Mesodermal cell (in vitro differentiated cells): ENCODE data around the gene CARD19.

ENCODE experiments used
- H3K27ac ChIP-seq: 2 replicates; pipeline ENCODE4 v1.7.0; 2013; ENCODE audit warnings: mild to moderate bottlenecking, low read depth, low read length, moderate library complexity; ENCODE audit not compliant: severe bottlenecking
- H3K36me3 ChIP-seq: 2 replicates; pipeline ENCODE4 v1.7.1; 2013; ENCODE audit warnings: mild to moderate bottlenecking, low read length, moderate library complexity; ENCODE audit not compliant: control insufficient read depth, insufficient read depth
- H3K4me1 ChIP-seq: one replicate; pipeline ENCODE4 v1.7.1; 2013; ENCODE audit warnings: mild to moderate bottlenecking, low read length; ENCODE audit not compliant: insufficient read depth, control insufficient read depth, poor library complexity, severe bottlenecking
- H3K4me3 ChIP-seq: 2 replicates; pipeline ENCODE4 v1.7.0; 2013; ENCODE audit warnings: low read length, control low read depth, mild to moderate bottlenecking; ENCODE audit not compliant: insufficient read depth, poor library complexity, severe bottlenecking; ENCODE audit errors: extremely low read depth
- H3K9me3 ChIP-seq: 2 replicates; pipeline ENCODE4 v1.7.1; 2013; ENCODE audit warnings: mild to moderate bottlenecking, low read length, moderate library complexity; ENCODE audit not compliant: control insufficient read depth
- WGBS, 2 experiments: methylation state at CpG; one replicate each; pipeline ENCODE4 v1.1.5; 2013; ENCODE audit warnings: missing lambda C conversion rate in 2 of 2; ENCODE audit not compliant: insufficient coverage in 2 of 2; 5-methylcytosine and 5-hydroxymethylcytosine counted together

The CARD19 gene

GRCh38 chr9:93117924-93118862 is 22.2 kb downstream of the CARD19 start:
- 89 to 92% methylated on average over 9 to 11 of the region's 12 CpGs for WGBS, 2 experiments
- Histone ChIP-seq H3K4me1 (no peaks in the 10 kb centered on the region), H3K27ac (no peak overlapping the region), H3K9me3 (no peaks in the 10 kb centered on the region), H3K36me3 (peaks cover 14% of the 10 kb centered on the region), H3K4me3 (no peak overlapping the region)

DNA sequence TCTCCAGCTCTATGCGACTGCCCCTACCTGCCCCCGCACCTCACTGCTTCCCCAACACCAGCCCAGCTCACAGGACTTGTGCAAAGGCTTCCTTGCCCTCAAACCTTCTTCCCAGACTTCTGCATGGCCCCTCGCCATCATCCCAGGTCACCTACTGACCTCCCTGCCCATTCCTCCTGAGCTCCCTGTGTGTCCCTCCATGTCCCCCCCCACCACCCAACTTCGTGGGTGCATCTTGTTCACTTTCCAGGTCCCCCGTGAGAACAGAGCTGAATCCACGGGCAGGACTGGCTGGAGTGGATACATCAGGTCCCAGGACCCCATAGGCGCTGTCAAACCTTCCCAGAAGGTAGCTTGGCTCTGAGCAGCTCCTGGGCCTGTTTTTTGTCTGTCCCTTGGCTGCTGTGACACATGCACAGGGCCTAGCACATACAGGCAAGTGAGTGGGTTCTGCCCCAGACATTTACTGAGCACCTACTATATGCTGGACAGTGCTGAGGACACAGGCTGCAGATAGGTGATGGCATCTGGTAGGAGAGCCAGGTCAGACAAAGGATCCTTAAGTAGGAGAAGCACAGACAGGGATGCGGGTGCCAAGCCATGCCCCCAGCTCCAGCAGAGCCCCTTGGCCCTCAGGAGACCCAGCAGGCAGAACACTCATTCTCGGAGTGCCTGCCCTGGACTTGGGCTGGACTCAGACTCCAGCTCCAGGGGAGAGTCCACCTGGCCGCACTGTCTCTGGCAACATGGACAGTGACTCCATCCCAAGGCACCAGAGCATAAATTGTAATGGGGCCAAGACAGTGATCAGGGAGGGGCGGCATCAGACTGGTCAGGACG is 23.1 kb downstream of the CARD19 start:
- WGBS, 2 experiments: 93% methylated on average over 12 of the region's 12 CpGs
- Histone ChIP-seq H3K4me3 (no peak overlapping the region), H3K27ac (no peak overlapping the region), H3K9me3 (no peaks in the 10 kb centered on the region), H3K4me1 (no peaks in the 10 kb centered on the region), H3K36me3 (peaks cover 7% of the 10 kb centered on the region)

DNA sequence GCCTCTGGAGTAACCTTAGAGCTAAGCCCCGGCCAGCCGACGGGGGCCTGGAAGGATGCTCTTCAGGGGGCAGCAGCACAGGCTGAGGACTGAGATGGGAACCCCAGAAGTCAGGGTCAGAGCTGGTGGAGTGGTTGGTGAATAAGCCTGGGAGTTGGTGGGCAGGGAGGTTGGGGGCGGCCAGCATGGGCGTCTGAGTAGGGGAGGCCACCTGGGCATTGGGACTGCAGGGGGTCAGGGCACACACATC is 23.6 kb downstream of the CARD19 start:
- H3K36me3 ChIP-seq: peaks cover 11% of the 10 kb centered on the region
- no peaks in the 10 kb centered on the region for H3K9me3 ChIP-seq
- H3K4me1 ChIP-seq: no peaks in the 10 kb centered on the region
- H3K4me3 ChIP-seq: no peak overlapping the region
- H3K27ac ChIP-seq: no peak overlapping the region
- WGBS, 2 experiments: 88 to 100% methylated on average over 3 of the region's 5 CpGs

DNA sequence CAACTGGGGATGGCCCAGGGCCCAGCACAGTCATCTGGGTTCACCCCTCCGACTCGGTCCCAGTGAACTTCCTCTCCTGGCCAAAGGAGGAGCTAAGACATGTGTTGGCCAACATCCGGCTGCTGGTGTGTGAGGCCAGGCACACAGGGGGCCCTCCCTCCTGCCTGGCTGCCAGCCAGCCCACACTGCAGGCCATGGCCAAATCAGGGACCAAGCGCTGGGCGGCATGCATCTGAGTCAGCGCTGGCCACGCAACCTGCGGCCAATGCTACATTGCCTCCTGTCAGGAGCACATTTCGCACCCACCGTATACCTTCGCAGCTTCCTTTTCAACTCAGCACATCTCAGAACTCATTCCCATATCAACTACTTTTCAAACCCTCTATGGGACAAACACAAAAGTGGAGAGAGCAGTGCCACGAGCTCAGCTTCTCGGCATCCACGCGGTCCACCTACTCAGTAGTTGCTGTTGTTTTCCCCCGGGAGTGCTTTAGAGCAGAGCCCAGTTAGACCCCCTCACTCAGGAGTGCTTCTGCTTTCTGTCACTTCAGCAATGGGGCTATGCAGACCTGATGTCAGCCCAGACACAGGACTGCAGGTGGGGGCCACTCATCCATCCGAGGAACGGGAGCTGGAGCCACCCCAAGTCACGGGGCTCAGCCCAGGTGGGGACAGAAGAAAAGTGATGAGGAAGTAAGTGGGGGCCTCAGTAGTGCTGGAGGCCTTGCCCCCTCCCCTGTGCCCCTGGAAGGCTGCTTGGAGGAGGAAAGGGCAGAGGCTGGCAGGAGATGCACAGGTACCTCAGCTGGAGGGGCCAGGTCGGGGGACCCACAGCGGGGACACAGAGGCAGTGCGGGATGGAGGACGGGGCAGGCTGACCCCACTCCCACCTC is 24.2 kb downstream of the CARD19 start:
- H3K4me1 ChIP-seq: no peaks in the 10 kb centered on the region
- WGBS, 2 experiments: 85 to 86% methylated on average over 16 to 18 of the region's 23 CpGs
- H3K36me3 ChIP-seq: peaks cover 15% of the 10 kb centered on the region
- no peaks in the 10 kb centered on the region for H3K9me3 ChIP-seq
- H3K4me3 ChIP-seq: no peak overlapping the region
- no peak overlapping the region for H3K27ac ChIP-seq

GRCh38 chr9:93120846-93121315 is 24.9 kb downstream of the CARD19 start:
- WGBS, 2 experiments: 96 to 97% methylated on average over 7 to 10 of the region's 11 CpGs
- Histone ChIP-seq H3K36me3 (peaks cover 20% of the 10 kb centered on the region), H3K4me1 (peaks cover 4% of the 10 kb centered on the region), H3K9me3 (no peaks in the 10 kb centered on the region), H3K4me3 (no peak overlapping the region), H3K27ac (no peak overlapping the region)

GRCh38 chr9:93121316-93122241 is 25.6 kb downstream of the CARD19 start:
- Histone ChIP-seq H3K36me3 (peaks cover 20% of the 10 kb centered on the region), H3K4me1 (peaks cover 11% of the 10 kb centered on the region), H3K4me3 (no peak overlapping the region), H3K9me3 (no peaks in the 10 kb centered on the region), H3K27ac (no peak overlapping the region)
- 93 to 94% methylated on average over 20 of the region's 20 CpGs for WGBS, 2 experiments

DNA sequence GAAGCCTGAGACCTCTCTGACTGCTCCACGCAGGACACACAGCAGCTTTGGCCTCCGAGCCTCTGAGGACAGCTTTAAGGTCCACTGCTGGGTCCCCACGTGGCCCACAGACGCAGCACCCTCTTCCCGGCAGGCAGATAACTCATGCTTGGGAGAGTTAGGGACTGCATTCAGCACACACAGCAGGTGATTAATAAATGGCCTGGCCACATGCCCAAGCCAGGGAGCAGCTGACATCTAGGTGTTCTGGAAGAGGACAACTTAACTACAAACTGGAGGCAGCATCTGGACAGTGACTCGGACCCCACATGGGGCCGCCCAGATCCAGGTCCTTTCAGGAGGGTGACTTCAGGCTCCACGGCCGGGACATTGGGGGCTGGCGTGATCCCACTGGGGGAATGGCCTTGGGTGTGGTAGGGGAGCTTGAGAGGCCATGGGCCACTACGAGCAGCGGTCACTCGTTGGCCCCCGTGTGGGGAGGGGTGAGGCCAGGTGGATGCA is 26.8 kb downstream of the CARD19 start:
- 96 to 97% methylated on average over 12 to 13 of the region's 14 CpGs for WGBS, 2 experiments
- H3K4me1 ChIP-seq: peaks cover 23% of the 10 kb centered on the region
- no peak overlapping the region for H3K4me3 ChIP-seq
- H3K36me3 ChIP-seq: peaks cover 20% of the 10 kb centered on the region
- H3K27ac ChIP-seq: no peak overlapping the region
- H3K9me3 ChIP-seq: no peaks in the 10 kb centered on the region

GRCh38 chr9:93123561-93124283 is 27.7 kb downstream of the CARD19 start:
- Histone ChIP-seq H3K27ac (no peak overlapping the region), H3K4me1 (peaks cover 25% of the 10 kb centered on the region), H3K9me3 (no peaks in the 10 kb centered on the region), H3K36me3 (peaks cover 20% of the 10 kb centered on the region), H3K4me3 (no peak overlapping the region)
- 85 to 98% methylated on average over 11 to 12 of the region's 14 CpGs for WGBS, 2 experiments

- H3K27ac ChIP-seq: no peak overlapping the region
- peaks cover 20% of the 10 kb centered on the region for H3K36me3 ChIP-seq
- 96 to 97% methylated on average over 13 to 16 of the region's 16 CpGs for WGBS, 2 experiments
- peaks cover 25% of the 10 kb centered on the region for H3K4me1 ChIP-seq
- H3K9me3 ChIP-seq: no peaks in the 10 kb centered on the region
- H3K4me3 ChIP-seq: no peak overlapping the region
Observed at GRCh38 chr9:93124793-93125192, 28.8 kb downstream of the CARD19 start.
